Stimulated activated CD4-positive, alpha-beta T cell treated with anti-CD3 and anti-CD28 coated beads, Interleukin-15, amount 100 ng/mL, for 48 hours (primary cell): ENCODE results near the gene UBE2R2.
"Not testable (repeated sequence)": the region's sequence is repeated elsewhere in the genome, so short reads cannot be mapped to it uniquely, and the experiment has no call there.

Experiments
- DNase-seq, 2 donors: peaks; one replicate each; pipeline ENCODE4 v3.0.0-alpha.2; 2020; ENCODE audit warnings: low read depth in 2 of 2

Gene UBE2R2

GRCh38 chr9:33816327-33817252 lies at the start of gene UBE2R2:
TSS of gene UBE2R2 (plus strand) at chr9:33817160. CDS start at chr9:33817758, 598 bp downstream.
- peak; percentile 87 to 90 for DNase-seq

DNA sequence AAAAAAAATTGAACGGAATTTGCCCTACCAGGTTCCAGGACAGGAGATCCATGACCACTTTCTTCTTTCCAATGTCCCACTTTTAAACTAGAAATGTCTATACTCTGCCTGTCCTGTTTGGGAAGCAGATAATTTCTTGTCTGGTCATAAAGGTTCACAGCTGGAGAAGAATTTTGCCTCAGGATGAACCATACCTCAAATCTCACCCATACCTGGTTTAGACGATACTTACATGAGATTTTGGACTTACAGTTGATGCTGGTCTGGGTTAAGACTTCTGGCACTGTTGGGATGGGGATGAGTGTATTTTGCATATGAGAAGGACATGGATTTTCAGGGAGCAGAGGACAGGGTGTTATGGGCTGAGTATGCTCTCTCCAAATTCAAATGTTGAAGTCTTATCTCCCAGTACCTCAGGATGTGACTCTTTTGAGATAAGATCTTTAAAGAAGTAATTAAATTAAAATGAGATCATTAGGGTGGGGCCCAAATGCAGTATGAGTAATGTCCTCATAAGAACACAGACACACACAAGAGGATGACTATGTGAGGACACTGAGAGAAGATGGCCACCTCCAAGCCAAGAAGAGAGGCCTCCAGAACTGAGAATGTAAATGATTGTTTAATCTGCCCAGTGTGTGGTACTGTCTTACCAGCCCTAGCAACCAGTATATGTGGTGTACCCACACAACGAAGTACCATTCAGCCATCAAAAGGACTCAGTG lies 46.6 kb upstream of the UBE2R2 start:
- DNase-seq = not testable (repeated sequence)

- not testable (repeated sequence) for DNase-seq
Observed at GRCh38 chr9:33773135-33773534, 43.8 kb upstream of the UBE2R2 start.

DNA sequence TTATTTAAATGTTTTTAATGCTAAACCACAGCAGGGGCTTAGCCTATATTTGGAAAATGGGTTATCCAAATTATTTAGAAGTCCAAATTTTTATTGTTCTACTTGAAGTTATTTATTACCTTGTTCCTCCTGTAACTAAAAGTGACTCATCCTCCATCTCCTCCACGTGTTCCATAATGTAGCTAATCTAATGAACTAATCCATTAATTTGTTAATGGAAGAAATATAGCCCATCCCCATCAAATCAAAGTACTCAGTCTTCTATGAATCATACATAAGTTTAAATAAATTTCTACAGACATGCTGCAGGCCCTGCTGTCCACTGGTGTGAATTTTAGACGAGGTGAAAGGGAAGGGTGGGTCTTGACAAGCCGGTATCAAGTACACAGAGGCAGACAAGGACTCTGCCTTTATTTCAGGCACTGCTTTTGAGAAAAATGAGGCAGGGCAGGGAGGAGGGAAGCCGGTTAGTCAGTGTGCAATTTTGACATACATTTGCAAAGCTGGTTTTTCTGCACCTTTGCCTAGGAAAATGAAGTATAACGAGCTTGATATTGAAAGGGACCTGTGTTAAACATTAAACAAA lies 42.8 kb upstream of the UBE2R2 start:
- DNase-seq = not testable (repeated sequence)

- no peak for DNase-seq
Observed at GRCh38 chr9:33776578-33776977, 40.4 kb upstream of the UBE2R2 start.

DNA sequence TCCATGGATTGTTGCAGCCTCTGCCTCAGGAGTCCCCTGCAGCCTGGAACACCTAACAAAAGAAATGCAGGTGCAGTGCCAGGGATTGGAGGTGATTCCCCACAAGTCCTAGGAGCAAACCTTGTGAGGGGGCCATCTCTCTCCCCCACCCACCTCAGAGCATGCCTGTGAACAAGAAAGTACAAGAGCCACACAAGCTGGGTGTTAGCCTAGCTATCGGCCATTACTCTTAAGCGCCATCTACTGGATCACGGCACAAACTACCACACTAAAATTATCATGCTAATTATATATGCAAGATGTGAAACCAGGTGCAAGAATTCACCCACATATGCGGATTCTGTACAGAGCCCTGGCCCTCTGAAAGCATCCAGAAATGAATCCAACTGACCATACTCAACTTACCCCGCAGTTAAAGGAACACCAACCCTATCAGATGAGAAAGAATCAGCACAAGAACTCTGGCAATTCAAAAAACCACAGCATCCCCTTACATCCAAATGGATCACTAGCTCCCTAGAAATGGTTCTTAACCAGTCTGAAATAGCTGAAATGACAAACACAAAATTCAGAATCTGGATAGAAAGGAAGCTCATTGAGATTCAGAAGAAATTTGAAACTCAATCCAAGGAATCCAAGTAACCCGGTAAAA lies 38.1 kb upstream of the UBE2R2 start:
- peak; percentile 13 to 31 for DNase-seq

- no peak for DNase-seq
Observed at GRCh38 chr9:33780276-33780675, 36.7 kb upstream of the UBE2R2 start.

DNA sequence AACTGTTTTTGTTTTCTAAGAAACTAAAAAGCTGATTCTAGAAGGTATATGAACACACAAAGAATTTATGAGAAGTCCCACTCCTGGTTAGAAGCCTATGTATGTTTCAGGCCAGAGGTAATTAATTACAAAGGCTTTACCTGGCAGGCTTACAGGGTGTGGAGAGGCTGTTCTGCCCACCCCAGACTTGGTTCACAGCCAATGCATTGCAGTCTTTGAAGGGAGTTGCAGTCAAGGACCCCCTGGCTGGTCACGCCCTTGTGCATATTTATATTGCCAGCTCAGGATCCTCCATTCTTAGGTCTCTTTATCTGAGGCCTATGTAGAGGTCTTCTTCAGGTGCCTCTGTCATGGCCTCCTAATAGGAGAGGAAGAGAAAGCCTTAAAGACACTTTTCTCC lies 35.2 kb upstream of the UBE2R2 start:
- DNase-seq = no peak

DNA sequence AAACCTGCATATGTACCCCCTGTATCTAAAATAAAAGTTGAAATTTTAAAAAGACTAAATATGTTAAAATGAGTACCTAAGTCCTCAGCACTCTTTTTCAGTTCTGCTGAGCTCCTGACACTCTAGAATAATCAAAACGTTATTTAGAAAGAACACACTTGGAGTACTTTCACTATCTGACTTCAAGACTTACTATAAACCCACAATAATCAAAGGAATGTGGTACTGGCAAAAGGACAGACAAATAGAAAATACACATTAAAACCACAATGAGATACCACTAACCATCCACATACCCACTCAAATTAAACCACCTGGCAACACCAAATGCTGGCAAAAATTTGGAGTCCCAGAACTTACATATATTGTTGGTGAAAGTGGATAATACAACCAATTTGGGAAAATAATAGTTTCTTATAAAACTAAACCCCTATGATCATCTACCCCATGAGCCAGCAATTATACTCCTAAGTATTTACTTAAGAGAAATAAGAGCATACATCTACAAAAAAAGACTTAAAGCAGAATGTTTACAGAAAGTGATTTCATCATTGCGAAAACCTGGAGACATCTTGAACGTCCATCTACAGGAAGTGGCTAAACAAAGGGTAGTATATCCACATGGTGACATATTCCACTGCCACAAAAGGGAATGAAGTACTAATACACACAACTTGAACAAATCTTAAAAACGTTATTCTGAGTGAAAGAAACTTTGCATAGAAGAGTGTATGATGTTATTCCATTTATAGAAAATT lies 34.4 kb upstream of the UBE2R2 start:
- no peak for DNase-seq

DNA sequence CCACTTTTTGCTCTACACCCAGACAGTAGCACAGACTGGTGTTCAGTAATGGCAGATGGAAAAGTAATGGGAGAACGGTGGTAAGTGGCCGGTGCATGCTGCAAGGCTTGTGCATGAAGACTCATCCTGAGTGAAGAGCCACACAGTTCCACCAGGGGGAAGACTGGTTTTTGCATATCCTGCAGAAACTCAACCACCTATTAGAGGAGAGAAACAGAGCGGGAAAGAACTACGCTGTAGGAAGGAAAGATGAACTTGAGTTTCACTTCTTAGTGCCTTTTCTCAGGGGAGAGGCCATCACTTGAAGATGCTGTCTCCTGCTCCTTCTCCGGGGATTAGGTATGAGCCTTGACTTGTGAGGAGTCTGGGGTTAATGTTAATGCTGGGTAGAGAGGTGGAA lies 31.0 kb upstream of the UBE2R2 start:
- DNase-seq = no peak

DNA sequence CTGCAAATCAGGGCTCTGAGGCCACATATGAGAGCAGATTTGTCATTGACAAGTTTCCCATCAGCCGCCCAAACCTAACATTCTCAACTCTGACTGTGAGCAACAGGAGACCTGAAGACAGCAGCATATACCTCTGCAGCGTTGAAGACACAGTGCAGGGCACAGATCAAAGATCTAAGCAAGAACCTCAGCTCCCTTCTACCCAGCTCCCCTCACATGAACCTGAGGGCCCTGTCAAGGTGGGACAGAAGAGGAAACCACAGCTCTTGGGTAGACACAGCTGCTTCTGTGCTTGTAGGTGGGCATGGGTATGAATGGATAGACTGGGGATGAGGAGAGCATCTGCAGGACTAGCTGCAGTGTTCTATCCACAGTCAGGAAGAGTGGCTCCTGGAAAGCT lies 30.3 kb upstream of the UBE2R2 start:
- no peak for DNase-seq

DNA sequence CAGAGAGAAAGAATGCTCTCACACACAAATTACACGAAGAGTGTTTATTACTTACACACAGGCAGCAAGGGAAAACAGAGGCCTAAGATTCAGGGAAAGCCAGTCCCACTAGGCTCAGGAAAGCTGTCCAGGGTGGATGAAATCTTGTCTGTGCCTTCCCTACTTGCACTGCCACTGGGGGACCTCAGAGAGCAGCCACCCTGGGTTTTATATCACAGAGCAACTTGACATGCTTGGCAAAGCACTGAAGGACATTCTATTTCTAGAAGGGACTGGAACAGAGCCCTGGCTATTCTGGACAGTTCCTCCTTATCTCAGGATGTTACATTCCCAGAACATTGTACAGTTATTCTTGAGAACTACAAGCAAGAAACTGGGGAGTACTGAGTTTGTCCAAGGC lies 29.1 kb upstream of the UBE2R2 start:
- no peak for DNase-seq

GRCh38 chr9:33789429-33789828 lies 27.5 kb upstream of the UBE2R2 start:
- DNase-seq = not testable (repeated sequence)

DNA sequence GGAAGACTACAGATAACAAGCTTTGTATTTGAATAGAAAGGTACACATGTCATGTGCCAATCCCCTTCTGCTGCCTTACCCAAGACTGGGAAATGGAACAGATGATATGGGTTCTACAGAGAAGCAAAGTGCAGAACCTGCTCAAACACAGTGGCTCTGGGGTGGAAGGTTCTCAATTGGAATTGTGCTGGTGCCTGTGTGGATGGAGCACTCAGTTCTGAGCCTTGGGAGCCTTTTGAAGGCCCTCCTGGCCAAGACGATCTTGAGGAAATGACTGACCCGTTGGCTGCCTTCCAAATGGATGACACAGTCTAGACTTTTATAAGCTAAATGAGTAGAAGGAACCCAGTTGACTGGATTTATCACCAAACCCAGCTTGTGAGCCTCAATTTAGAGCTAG lies 25.8 kb upstream of the UBE2R2 start:
- DNase-seq = no peak

GRCh38 chr9:33793496-33793895 lies 23.5 kb upstream of the UBE2R2 start:
- DNase-seq = not testable (repeated sequence)

DNA sequence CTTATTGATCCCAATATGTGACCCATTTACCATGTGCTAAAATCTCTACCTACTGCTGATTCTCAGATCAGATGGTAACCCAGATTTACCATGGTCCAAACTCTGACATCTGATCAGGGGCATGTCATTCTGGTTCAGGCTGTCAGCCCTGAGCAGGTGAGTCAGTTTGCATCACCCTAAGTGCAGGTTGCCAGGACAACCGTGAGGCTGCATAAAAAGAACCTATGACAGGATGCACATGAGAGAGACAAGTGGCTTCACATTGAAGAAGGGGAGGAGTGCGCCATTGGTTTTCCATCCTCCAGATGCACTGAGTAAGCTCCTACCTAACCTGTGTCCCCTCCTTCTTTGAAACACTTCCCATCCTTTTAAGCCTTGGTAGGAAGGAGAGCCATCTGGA lies 22.4 kb upstream of the UBE2R2 start:
- peak in 1 of 2 donors; percentile 16 for DNase-seq

- no peak for DNase-seq
Observed at GRCh38 chr9:33795281-33795680, 21.7 kb upstream of the UBE2R2 start, which contains the start of gene PRSS3. TSS of gene PRSS3 (plus strand) at chr9:33795561. CDS start at chr9:33795574, 13 bp downstream.

DNA sequence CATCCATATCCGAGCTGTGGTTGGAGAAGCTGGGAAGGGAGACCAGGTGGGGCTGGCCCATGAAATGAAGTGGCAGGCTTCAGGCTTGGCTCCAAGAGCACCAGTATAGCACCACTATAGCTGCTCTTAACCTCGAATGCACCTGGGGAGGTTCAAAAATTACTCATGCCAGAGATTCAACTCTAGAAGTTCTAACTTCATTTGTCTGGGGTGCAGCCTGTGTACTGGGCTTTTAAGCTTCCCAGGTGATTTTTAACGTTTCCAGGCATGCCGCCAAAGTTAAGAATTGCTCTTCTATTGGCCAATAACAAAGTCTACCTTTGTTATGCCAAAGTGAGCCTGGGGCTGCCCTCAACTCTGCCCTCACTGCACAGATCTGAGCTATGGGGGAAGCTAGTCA lies 21.1 kb upstream of the UBE2R2 start:
- no peak for DNase-seq

DNA sequence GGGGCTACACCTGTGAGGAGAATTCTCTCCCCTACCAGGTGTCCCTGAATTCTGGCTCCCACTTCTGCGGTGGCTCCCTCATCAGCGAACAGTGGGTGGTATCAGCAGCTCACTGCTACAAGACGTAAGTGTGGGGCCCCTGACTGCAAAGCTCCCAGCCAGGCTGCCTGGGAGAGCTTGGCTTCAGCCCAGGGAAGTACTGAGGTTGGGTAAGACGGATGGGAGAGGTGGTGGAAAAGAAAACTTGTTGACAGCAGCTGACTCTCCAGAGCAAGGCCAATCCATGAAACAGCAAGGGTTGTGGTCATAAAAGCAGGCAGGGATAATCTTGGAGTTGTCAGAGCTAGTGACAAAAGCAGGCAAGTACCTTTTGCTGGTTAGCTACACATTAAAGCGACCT lies 20.3 kb upstream of the UBE2R2 start:
- not testable (repeated sequence) for DNase-seq

DNA sequence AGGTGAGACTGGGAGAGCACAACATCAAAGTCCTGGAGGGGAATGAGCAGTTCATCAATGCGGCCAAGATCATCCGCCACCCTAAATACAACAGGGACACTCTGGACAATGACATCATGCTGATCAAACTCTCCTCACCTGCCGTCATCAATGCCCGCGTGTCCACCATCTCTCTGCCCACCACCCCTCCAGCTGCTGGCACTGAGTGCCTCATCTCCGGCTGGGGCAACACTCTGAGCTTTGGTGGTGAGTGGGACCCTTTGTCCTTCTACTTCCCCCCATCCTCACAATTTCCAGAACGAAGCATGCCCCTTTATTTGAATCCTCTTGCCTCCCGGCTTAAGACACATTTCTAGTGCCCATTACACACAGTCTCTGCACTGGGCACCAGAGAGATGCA lies 19.1 kb upstream of the UBE2R2 start:
- no peak for DNase-seq

GRCh38 chr9:33798545-33798944 lies 18.4 kb upstream of the UBE2R2 start:
- DNase-seq = no peak
